ENCODE results near the gene CCM2L. TPM values are rescaled to one million over a fixed set of nuclear protein-coding genes. Genes with fewer than 3 reads are reported as not detected.

Gene CCM2L
- polyA plus RNA-seq, 4 donors = 0.22 to 7.5 (median 1.5) TPM

GRCh38 chr20:32064667-32065066, 54.4 kb downstream of the CCM2L start:
- no peak for FAIRE-seq
- no peaks in the 10 kb centered on the region for H3K9me3 ChIP-seq (ENCODE audit: control insufficient read depth in 2 of 2, insufficient read depth in 1 of 2, low read depth in 1 of 2, low read length in 1 of 2)
- H3K36me3 ChIP-seq (ENCODE audit: control insufficient read depth in 3 of 3, insufficient read depth in 2 of 3, low read depth in 1 of 3, low read length in 3 of 3) = no peaks in the 10 kb centered on the region
- no peak for DNase-seq
- 75 to 76% (median 75%) methylated on average over 7 of the region's 7 CpGs for WGBS, 3 donors
- peaks cover 0 to 5% (median 4%) of the 10 kb centered on the region in 3 donors for H3K27me3 ChIP-seq (ENCODE audit: control insufficient read depth in 3 of 3, insufficient read depth in 3 of 3, low read length in 3 of 3)
- H3K4me1 ChIP-seq (ENCODE audit: control insufficient read depth in 3 of 3, insufficient read depth in 2 of 3, low read depth in 1 of 3, low read length in 2 of 3) = no peaks in the 10 kb centered on the region
- H3K4me3 ChIP-seq (ENCODE audit: low read depth in 1 of 3, low read length in 3 of 3) = no peak overlapping the region
- no peak overlapping the region for H3K27ac ChIP-seq (ENCODE audit: low read depth in 1 of 3, low read length in 2 of 3)

- no peaks in the 10 kb centered on the region for H3K9me3 ChIP-seq (ENCODE audit: control insufficient read depth in 2 of 2, insufficient read depth in 1 of 2, low read depth in 1 of 2, low read length in 1 of 2)
- H3K27me3 ChIP-seq (ENCODE audit: control insufficient read depth in 3 of 3, insufficient read depth in 3 of 3, low read length in 3 of 3) = peaks cover 2 to 5% (median 3%) of the 10 kb centered on the region in 3 donors
- H3K4me1 ChIP-seq (ENCODE audit: control insufficient read depth in 3 of 3, insufficient read depth in 2 of 3, low read depth in 1 of 3, low read length in 2 of 3) = no peaks in the 10 kb centered on the region
- H3K4me3 ChIP-seq (ENCODE audit: low read depth in 1 of 3, low read length in 3 of 3) = no peak overlapping the region
- FAIRE-seq = no peak
- 63 to 70% (median 67%) methylated on average over 6 of the region's 6 CpGs for WGBS, 3 donors
- H3K36me3 ChIP-seq (ENCODE audit: control insufficient read depth in 3 of 3, insufficient read depth in 2 of 3, low read depth in 1 of 3, low read length in 3 of 3) = no peaks in the 10 kb centered on the region
- no peak overlapping the region for H3K27ac ChIP-seq (ENCODE audit: low read depth in 1 of 3, low read length in 2 of 3)
- DNase-seq = no peak
Observed at GRCh38 chr20:32067234-32067821, 57.1 kb downstream of the CCM2L start.

GRCh38 chr20:32068174-32068573, 57.9 kb downstream of the CCM2L start:
- no peak for DNase-seq
- Histone ChIP-seq H3K27ac (ENCODE audit: low read depth in 1 of 3, low read length in 2 of 3) (no peak overlapping the region), H3K4me3 (ENCODE audit: low read depth in 1 of 3, low read length in 3 of 3) (no peak overlapping the region), H3K36me3 (ENCODE audit: control insufficient read depth in 3 of 3, insufficient read depth in 2 of 3, low read depth in 1 of 3, low read length in 3 of 3) (no peaks in the 10 kb centered on the region), H3K27me3 (ENCODE audit: control insufficient read depth in 3 of 3, insufficient read depth in 3 of 3, low read length in 3 of 3) (peaks cover 0 to 5% (median 3%) of the 10 kb centered on the region in 3 donors), H3K4me1 (ENCODE audit: control insufficient read depth in 3 of 3, insufficient read depth in 2 of 3, low read depth in 1 of 3, low read length in 2 of 3) (no peaks in the 10 kb centered on the region), H3K9me3 (ENCODE audit: control insufficient read depth in 2 of 2, insufficient read depth in 1 of 2, low read depth in 1 of 2, low read length in 1 of 2) (no peaks in the 10 kb centered on the region)
- WGBS, 3 donors = 95 to 100% (median 98%) methylated on average over 2 of the region's 2 CpGs
- FAIRE-seq = no peak

GRCh38 chr20:32069711-32070110, 59.5 kb downstream of the CCM2L start:
- DNase-seq (no peak), FAIRE-seq (no peak)
- H3K9me3 ChIP-seq (ENCODE audit: control insufficient read depth in 2 of 2, insufficient read depth in 1 of 2, low read depth in 1 of 2, low read length in 1 of 2) = no peaks in the 10 kb centered on the region
- peaks cover 0 to 5% (median 3%) of the 10 kb centered on the region in 3 donors for H3K27me3 ChIP-seq (ENCODE audit: control insufficient read depth in 3 of 3, insufficient read depth in 3 of 3, low read length in 3 of 3)
- no peak overlapping the region for H3K27ac ChIP-seq (ENCODE audit: low read depth in 1 of 3, low read length in 2 of 3)
- no peaks in the 10 kb centered on the region for H3K4me1 ChIP-seq (ENCODE audit: control insufficient read depth in 3 of 3, insufficient read depth in 2 of 3, low read depth in 1 of 3, low read length in 2 of 3)
- H3K4me3 ChIP-seq (ENCODE audit: low read depth in 1 of 3, low read length in 3 of 3) = no peak overlapping the region
- H3K36me3 ChIP-seq (ENCODE audit: control insufficient read depth in 3 of 3, insufficient read depth in 2 of 3, low read depth in 1 of 3, low read length in 3 of 3) = peaks cover 0 to 3% (median 0%) of the 10 kb centered on the region in 3 donors

DNA sequence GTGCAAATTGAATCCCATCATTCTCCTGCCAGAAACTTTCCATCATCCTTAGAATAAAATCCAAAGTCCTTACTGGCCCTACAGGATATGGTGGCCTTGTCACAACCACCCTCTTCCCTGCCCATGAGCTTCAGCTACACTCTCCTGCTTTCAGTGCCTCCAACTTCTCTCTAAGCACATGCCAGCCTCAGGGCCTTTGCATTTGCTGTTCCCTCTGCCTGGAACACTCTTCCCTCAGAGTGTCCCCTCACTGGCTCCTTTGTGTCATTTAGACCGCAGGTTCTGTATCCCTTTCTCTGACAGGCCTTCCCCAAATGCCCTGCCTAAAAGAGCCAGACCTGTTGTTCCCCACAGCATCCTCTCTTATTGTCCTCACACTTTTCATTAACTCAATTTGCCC, 60.0 kb downstream of the CCM2L start:
- WGBS, 3 donors = 83 to 91% (median 88%) methylated on average over 1 of the region's 1 CpG
- no peak overlapping the region for H3K27ac ChIP-seq (ENCODE audit: low read depth in 1 of 3, low read length in 2 of 3)

GRCh38 chr20:32070690-32071213, 60.5 kb downstream of the CCM2L start:
- no peak overlapping the region for H3K4me3 ChIP-seq (ENCODE audit: low read depth in 1 of 3, low read length in 3 of 3)
- H3K9me3 ChIP-seq (ENCODE audit: control insufficient read depth in 2 of 2, insufficient read depth in 1 of 2, low read depth in 1 of 2, low read length in 1 of 2) = no peaks in the 10 kb centered on the region
- H3K36me3 ChIP-seq (ENCODE audit: control insufficient read depth in 3 of 3, insufficient read depth in 2 of 3, low read depth in 1 of 3, low read length in 3 of 3) = peaks cover 0 to 3% (median 0%) of the 10 kb centered on the region in 3 donors
- H3K27ac ChIP-seq (ENCODE audit: low read depth in 1 of 3, low read length in 2 of 3) = no peak overlapping the region
- no peak for FAIRE-seq
- H3K27me3 ChIP-seq (ENCODE audit: control insufficient read depth in 3 of 3, insufficient read depth in 3 of 3, low read length in 3 of 3) = peaks cover 0 to 5% (median 3%) of the 10 kb centered on the region in 3 donors
- 39 to 41% (median 39%) methylated on average over 4 of the region's 4 CpGs for WGBS, 3 donors
- DNase-seq = no peak
- H3K4me1 ChIP-seq (ENCODE audit: control insufficient read depth in 3 of 3, insufficient read depth in 2 of 3, low read depth in 1 of 3, low read length in 2 of 3) = no peaks in the 10 kb centered on the region

More for the DNA sequence above, 60.0 kb downstream of the CCM2L start:
- H3K27me3 ChIP-seq (ENCODE audit: control insufficient read depth in 3 of 3, insufficient read depth in 3 of 3, low read length in 3 of 3) = peaks cover 0 to 5% (median 3%) of the 10 kb centered on the region in 3 donors
- FAIRE-seq (no peak), DNase-seq (no peak)
- H3K4me1 ChIP-seq (ENCODE audit: control insufficient read depth in 3 of 3, insufficient read depth in 2 of 3, low read depth in 1 of 3, low read length in 2 of 3) = no peaks in the 10 kb centered on the region
- H3K36me3 ChIP-seq (ENCODE audit: control insufficient read depth in 3 of 3, insufficient read depth in 2 of 3, low read depth in 1 of 3, low read length in 3 of 3) = peaks cover 0 to 3% (median 0%) of the 10 kb centered on the region in 3 donors
- H3K4me3 ChIP-seq (ENCODE audit: low read depth in 1 of 3, low read length in 3 of 3) = no peak overlapping the region
- H3K9me3 ChIP-seq (ENCODE audit: control insufficient read depth in 2 of 2, insufficient read depth in 1 of 2, low read depth in 1 of 2, low read length in 1 of 2) = no peaks in the 10 kb centered on the region

DNA sequence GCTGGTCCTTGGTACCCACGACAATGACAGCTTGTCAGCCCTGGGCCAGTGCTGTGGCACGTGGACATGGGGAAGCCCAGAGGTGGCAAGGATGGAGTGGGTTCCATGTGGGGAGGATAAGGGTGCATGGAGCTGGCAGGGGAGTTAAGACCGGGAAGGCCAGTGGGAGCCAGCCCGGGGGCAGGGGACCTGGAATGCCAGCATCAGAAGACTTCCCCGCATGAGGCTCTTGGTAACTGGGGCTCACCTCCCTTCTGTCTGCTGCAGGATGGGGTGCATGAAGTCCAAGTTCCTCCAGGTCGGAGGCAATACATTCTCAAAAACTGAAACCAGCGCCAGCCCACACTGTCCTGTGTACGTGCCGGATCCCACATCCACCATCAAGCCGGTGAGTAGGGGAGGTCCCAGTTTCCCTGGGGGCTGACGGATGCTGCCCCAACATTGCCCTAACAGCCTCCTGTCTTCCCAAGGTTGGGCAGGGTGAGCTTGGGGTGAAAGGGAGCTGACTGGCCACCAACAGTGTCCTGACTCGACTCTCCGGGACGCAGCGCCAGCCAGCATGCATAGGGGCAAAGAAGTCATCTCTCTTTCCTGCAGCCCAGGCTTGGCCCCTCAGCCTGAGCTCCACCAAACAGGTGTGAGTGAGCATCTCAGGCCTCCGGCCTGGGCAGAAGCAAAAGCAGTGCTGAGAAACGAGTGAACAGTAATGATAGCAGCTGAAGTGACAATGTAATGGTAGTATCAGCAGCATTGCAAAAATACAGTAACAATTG, 61.3 kb downstream of the CCM2L start:
- 74 to 84% (median 81%) methylated on average over 16 to 17 of the region's 17 CpGs for WGBS, 3 donors
- H3K27me3 ChIP-seq (ENCODE audit: control insufficient read depth in 3 of 3, insufficient read depth in 3 of 3, low read length in 3 of 3) = peaks cover 0 to 5% (median 3%) of the 10 kb centered on the region in 3 donors
- DNase-seq (no peak), FAIRE-seq (no peak)
- no peaks in the 10 kb centered on the region for H3K9me3 ChIP-seq (ENCODE audit: control insufficient read depth in 2 of 2, insufficient read depth in 1 of 2, low read depth in 1 of 2, low read length in 1 of 2)
- H3K36me3 ChIP-seq (ENCODE audit: control insufficient read depth in 3 of 3, insufficient read depth in 2 of 3, low read depth in 1 of 3, low read length in 3 of 3) = peaks cover 0 to 3% (median 0%) of the 10 kb centered on the region in 3 donors
- H3K4me3 ChIP-seq (ENCODE audit: low read depth in 1 of 3, low read length in 3 of 3) = no peak overlapping the region
- H3K4me1 ChIP-seq (ENCODE audit: control insufficient read depth in 3 of 3, insufficient read depth in 2 of 3, low read depth in 1 of 3, low read length in 2 of 3) = no peaks in the 10 kb centered on the region
- no peak overlapping the region for H3K27ac ChIP-seq (ENCODE audit: low read depth in 1 of 3, low read length in 2 of 3)

- Histone ChIP-seq H3K27ac (ENCODE audit: low read depth in 1 of 3, low read length in 2 of 3) (no peak overlapping the region), H3K9me3 (ENCODE audit: control insufficient read depth in 2 of 2, insufficient read depth in 1 of 2, low read depth in 1 of 2, low read length in 1 of 2) (no peaks in the 10 kb centered on the region), H3K27me3 (ENCODE audit: control insufficient read depth in 3 of 3, insufficient read depth in 3 of 3, low read length in 3 of 3) (peaks cover 0 to 5% (median 3%) of the 10 kb centered on the region in 3 donors), H3K36me3 (ENCODE audit: control insufficient read depth in 3 of 3, insufficient read depth in 2 of 3, low read depth in 1 of 3, low read length in 3 of 3) (peaks cover 0 to 3% (median 0%) of the 10 kb centered on the region in 3 donors), H3K4me1 (ENCODE audit: control insufficient read depth in 3 of 3, insufficient read depth in 2 of 3, low read depth in 1 of 3, low read length in 2 of 3) (no peaks in the 10 kb centered on the region), H3K4me3 (ENCODE audit: low read depth in 1 of 3, low read length in 3 of 3) (no peak overlapping the region)
- DNase-seq = no peak
- FAIRE-seq = no peak
- WGBS, 3 donors = 64 to 70% (median 68%) methylated on average over 6 of the region's 6 CpGs
Observed at GRCh38 chr20:32072168-32072750, 62.0 kb downstream of the CCM2L start.

Data from small intestine (tissue), 7 donors.